GM12891 (cell line): ENCODE data around the gene DCLRE1B.

Source experiments
- POLR2A ChIP-seq: IDR thresholded peaks from 2 replicates; pipeline ENCODE4 v1.6.1; 2011; ENCODE audit warnings: low read depth, low read length, control low read depth
- POLR2AphosphoS5 ChIP-seq: IDR thresholded peaks from 2 replicates; pipeline ENCODE4 v1.6.1; 2011; ENCODE audit warnings: low read depth, low read length, control low read depth
- POU2F2 ChIP-seq: IDR thresholded peaks from 2 replicates; pipeline ENCODE4 v1.6.1; 2011; ENCODE audit warnings: low read depth, mild to moderate bottlenecking, control low read depth, low read length, moderate library complexity
- SPI1 ChIP-seq: IDR thresholded peaks from 2 replicates; pipeline ENCODE4 v1.6.1; 2011; ENCODE audit warnings: low read depth, low read length, control low read depth
- TAF1 ChIP-seq: IDR thresholded peaks from 2 replicates; pipeline ENCODE4 v1.6.1; 2011; ENCODE audit warnings: low read depth, low read length, control low read depth

- TF ChIP-seq SPI1, result no peak
- TF ChIP-seq POLR2AphosphoS5, result no peak
- no peak for TF ChIP-seq POLR2A
- no peak for TF ChIP-seq POU2F2
- no peak for TF ChIP-seq TAF1
Measured at GRCh38 chr1:113895961-113896360, 9.2 kb upstream of the DCLRE1B start.
